ACHN (cell line): ENCODE results near the gene PIAS1.
"Not testable (repeated sequence)": the region's sequence is repeated elsewhere in the genome, so short reads cannot be mapped to it uniquely, and the experiment has no call there.

Experiments used
- DNase-seq: peaks from one replicate; pipeline ENCODE4 v3.0.0-alpha.2; 2015
- in situ Hi-C: cut with HindIII; loops from 2 replicates; pipeline ENCODE4 v1.10.0; 2017; ENCODE audit warnings: low sequenced_read_pairs, low pct_ligation_motif_present, low pct_unique_long_range_greater_than_20kb

PIAS1 gene

DNA sequence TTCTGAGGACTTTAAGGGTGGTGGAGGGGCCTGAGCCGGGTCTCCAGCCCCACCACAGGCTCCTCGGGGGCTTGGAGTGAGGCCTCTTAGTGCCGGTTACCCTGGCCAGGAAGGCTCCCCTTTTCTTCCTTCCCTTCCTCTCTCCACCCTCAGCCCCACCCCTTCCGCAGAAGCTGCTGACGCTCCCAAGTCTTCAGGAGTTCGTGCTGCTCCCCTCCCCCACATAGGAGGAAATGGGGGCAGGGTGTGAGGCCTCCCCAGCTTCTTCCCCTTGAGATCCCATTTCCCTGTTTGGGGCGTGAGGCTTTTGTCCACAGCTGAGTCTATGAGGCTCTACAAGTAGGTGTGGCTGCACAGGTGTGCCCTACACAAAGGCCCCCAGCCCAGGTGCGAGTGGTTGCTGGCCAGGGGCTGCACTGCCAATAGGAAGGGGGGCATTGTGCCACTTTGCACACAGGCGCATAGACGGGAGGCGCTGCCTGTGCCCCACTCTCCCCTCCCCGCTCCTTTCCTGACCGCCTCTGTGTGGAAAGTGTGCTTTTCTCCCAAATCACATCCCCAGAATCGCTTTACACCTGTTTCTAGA is 151.9 kb downstream of the PIAS1 start:
- DNase-seq, result no peak
- in situ Hi-C loops, result no loop called here

DNA sequence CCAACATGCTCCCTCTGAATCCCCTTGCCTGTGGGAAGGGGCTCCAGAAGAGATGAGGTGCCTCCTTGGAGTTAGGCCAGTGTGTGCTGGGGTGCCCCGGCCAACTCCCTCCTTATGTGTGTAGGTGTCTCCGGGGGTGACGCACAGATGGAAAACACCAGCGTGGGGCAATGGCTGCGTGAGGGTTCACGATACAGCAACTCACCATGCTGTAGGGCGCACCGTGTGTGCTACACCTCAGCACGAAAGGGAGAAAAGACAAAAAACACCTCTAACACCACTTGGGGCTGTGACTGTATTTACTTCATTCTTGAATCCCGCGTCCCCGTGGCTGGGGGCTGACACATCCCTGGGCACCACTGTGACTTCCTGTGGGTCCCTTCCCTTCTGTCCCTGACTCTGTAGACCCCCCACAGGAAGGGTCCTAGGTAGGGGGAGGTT is 152.6 kb downstream of the PIAS1 start:
- in situ Hi-C loops, result no loop called here
- no peak for DNase-seq

DNA sequence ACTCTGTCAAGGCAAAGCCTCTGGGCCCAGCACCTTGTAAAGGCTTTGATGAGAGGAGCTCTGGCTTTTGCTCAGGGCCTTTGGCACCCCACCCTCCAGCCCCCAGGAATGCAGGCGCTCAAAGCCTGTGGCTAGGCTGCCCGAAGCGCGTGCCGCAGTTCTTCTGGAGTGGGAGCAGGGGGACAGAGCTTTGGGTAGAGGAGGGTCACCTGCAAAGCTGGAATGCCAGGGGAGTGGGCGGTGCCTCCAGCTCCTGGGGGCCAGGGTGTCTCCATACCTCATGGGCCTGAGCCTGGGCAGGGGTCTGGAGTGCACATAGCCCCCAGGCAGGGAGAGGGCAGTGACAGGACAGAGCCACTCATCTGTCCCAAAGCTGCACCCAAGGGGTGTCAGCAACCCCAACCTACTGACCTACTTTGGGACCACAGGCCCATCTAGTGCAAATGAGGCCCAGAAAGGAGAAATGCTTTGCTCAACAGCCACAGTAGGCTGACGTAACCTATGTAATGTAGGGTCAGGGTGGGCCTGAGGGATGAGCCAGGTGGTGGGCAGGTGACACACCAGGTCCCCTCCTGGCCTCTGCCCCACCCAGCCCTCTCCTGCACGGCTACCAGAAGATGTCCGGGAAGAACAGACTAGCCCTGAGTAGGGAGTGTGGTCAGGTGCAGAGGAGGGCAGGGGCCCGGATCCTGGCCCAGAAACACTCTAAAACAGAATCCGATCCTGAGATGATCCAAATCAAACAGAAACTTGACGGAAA is 153.2 kb downstream of the PIAS1 start:
- in situ Hi-C loops, result no loop called here
- no peak for DNase-seq

DNA sequence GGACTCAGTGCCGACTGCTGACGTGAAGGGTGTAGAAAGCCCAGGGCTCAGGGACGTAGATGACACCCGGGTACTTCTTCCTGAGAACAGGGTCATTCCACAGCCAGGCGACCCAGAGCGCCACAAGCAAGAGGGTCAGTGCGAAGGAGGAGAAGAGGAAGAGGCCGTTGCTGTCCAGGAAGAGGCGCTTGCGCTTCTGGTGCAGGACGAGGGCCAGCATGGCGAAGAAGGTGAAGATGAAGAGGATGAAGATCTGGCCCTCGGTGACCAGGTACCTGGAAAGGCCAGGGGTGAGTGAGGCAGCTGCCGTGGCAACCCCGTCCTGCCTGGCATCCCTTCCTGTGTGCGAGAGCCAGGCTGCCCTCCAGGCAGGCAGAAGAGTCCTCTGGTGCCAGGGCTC is 154.0 kb downstream of the PIAS1 start:
- in situ Hi-C loops, result no loop called here
- DNase-seq, result no peak

DNA sequence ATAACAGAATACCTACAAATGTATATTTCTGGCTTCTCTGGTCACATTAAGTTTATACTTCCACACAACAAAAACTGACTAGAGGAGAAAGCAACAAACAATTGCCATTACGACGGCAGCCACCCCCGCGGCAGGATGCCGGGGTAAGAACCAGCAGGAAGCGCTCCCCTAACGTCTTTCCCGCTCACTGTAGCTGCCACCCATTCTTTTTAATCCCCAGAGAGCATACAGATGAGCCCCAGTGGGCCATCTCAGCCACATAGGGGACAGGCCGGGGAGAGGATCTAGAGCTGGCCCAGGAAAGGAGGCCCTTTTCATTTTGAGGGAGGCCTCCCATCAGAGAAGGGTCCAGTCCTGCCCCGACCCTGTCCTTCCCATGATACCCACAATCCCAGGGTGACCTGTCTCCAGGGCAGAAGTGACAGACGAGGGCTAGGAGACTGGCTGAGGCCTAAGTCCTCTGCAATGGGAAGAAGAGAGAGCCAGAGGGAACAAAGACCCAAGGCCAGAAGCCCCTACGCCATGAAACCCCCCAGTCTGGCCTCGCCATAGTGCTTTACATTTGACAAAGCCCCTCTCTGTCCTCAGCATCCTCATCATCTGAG is 154.6 kb downstream of the PIAS1 start:
- no peak for DNase-seq
- in situ Hi-C loops, result no loop called here

DNA sequence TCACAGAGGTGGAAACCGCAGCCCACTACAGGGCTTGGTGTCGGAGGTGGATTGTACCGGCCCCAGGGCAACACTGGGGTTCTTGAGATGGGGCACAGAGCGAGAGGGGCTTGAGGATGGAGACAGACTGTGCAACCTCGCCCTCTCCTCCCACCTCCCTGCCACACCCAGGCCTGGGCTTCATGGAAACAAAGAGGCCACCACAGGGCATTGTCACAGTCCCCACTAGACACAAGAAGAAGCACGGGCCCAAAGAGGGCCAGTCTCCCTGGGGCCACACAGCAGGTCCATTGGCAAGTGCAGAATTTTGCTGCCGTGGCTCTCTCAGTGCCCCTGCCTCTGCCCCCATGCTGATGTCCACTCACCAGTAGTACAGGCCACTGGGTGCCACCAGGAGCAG is 155.2 kb downstream of the PIAS1 start:
- no peak for DNase-seq
- in situ Hi-C loops, result no loop called here

DNA sequence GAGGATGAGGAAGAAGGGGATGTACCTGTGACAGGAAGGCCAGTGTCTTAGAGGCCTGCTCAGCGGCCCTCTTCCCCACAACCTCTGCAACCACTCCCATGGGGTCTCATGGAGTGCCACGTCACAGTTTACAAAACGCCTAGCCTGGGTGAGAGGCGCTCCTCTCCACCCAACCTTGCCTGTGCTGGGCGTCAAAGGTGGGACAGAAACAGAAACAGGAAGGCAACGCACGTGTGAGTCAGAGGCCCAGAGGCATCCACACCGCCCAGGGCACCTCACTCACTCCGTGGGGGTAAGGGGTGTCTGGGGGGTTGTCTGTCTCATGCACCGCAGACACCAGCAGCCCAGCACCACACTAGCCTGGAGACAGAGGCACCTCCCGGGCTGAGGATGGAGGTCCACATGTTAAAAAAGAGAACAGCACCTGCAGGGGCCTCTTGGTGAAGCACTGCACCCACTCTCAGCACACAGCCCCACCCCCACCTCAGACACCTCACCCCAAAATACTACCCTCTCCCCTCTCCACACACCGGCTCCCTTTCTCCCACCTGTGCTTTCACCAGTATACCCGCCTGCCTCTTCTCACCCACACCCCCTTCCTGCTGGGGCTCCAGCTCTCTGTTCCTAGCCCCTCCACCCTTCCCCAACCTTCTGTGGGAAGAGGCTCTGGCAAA is 155.8 kb downstream of the PIAS1 start:
- DNase-seq, result no peak
- in situ Hi-C loops, result no loop called here

DNA sequence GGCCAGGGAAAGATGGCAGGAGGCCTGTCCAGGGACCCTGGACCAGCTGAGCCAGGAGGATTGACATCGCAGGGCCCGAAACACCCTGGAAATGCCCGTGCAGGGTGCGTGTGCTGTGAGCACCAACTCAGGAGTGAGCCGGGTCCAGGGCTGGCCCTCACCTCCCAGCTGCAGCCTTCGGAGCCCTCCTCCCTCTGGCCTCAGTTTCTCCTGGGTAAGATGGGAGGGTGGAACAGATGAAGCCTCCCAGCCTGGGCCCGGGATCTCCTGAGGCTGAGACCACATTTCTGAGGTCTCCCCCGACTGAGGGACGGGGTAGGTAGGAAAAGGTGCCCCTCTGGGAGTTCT is 156.3 kb downstream of the PIAS1 start:
- in situ Hi-C loops, result no loop called here
- DNase-seq, result no peak

DNA sequence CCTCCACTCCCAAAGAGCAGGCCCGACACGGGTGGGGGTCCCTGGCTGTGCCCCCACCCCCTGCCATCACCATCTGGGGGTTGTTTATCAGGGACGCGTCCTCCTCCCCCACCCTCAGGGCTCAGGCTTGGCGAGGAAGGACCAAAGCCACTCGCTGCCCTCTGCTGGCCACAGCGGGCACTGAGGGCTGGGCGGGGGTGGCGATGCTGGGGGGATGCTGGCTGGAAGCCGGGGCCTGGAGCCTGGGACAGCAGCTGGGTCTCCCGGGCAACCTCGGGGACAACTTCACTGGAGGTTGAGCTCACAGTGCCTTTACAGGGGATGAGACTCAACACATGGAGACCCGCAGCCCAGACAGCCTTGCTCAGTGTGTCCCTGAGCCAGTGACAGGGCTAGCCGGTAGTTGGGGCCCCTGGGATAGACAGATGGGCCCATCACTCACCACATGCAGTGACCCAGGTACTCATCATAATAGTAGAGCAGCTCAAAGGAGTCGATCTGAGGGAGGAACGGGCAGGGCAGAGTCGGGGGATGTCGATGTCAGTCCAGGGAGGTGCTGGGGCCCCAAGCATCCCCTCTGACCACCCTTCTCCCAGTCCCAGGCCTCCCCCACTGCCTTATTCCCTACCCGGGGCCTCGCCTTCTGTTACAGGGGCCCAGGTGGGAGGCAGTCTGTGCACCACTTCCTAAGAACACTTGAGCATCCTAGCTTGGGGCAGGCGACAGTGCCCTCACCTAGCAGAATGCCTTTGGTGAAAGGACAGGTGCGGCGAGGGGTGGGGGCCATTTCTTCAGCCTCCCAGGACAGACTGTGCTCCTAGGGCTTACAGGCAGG is 156.9 kb downstream of the PIAS1 start:
- peak; percentile 37 for DNase-seq
- in situ Hi-C loops, result no loop called here

DNA sequence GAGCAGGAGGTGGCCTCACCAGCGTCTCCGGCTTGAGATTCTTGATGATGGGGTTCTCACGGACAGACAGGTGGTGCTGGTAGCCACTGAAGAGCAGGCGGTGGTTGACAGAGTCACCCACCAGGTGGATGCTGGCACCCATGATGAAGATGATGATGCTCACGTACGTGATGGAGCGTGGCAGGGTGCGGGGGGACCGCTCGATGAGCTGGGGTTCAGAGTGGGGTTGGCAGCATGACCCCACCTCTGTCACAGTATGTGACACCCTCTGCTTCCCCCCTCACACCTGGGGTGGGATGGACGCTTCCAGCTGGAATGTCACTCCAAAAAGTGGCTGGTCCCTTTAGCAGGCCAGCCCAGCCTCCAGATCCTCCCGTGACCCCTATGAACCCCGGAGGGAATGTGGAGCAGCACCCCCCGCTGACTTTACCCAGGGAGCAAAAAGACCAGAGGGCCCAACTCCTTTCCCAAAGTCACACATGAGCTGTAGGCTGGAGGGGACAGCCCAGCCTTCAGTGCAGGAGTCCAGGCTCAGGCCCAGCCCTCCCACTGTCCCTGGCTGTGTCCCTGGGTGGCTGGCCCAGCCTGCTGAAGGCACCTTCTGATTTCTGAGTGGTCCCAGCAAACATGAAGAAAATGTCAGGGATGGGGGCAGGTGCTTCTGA is 157.7 kb downstream of the PIAS1 start:
- in situ Hi-C loops, result no loop called here
- DNase-seq, result no peak

DNA sequence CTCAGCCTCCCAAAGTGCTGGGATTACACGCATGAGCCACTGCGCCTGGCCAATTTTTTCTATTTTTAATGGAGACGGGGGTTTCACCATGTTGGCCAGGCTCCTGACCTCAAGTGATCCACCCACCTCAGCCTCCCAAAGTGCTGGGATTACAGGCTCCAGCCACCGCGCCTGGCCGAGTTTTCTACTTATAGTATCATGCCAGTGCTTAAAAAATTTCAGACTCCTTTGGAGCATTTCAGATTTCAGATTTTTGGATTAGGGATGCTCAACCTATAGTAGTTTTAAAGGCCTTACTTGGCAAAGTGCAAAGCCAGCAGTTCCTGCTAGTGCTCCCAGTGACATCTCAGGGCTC is 159.4 kb downstream of the PIAS1 start:
- DNase-seq, in situ Hi-C loops: not testable (repeated sequence)

DNA sequence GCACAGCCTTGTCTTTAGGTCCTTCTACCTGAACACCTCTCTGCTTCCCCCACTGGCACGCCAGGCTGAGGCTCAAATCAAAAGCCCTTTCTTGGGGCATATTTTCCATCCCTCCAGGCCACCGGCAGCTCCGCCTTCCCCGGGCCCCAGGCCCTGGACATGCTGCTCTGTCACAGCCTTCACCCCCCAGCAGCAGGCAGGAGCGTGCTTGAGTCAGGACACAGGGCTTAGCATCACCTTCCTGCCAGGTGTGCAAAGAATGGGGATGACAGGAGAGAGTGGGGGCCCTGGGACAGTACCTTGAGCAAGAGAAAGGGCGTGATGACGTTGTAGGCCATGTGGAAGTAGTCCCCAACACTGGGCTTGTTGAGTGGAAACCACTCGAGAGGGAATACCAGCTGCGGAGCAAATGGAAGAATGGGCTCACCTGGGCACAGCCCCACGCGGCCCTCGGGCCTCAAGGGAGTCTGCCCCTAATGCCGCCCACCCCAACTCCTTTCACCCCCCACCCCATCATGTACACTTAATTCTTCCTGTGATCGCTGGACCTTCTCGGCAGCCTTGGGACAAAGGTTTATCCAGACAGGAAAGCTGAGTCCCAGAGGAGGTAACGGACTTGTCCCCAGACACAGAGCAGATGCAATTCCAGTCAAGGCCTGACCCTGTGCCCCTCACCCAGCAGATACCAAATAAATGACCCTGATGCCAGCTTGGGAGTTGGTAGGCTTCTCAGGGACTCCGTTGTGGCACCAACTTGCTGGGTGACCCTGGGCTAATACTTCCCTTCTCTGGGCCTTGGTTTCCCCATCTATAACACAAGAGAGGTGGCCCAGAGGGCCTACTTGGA is 160.1 kb downstream of the PIAS1 start:
- no peak for DNase-seq
- in situ Hi-C loops, result no loop called here

DNA sequence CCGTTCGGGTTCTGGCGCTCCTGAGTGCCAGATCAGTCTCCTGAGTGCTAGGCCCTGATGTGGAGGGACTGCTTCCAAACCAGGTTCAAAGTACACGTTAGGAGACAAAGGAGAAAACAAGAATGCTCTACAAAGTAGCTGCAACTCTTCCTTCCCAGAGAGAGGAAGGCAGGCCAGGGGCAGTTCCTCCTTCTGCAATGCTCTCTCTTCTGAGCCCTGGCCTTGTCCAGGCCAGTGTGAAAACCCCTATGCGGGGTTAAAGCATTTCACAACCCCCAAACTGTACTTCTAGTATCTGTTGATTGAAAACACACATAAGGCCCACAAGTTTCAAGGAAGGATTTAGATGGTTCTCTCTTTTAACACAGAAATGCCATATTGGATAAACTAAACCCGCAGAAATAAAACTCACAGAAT is 160.7 kb downstream of the PIAS1 start:
- in situ Hi-C loops, result no loop called here

DNA sequence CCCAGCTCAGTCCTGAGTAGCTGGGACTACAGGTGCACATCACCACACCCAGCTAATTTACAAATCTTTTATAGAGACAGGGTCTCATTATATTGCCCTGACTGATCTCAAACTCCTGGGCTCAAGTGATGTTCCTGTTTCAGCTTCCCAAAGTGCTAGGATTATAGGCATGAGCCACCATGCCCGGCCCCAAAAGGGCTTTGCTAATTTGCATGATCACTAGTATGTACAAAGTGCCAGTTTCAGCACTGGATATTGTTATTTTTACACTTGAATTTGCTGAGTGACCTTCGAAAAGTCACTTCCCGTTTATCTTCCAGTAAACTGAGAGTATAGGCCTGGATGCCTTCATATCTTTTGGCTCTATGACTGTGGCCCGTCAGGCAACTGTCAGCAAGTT is 163.2 kb downstream of the PIAS1 start:
- no peak for DNase-seq
- in situ Hi-C loops, result no loop called here

More for the DNA sequence above, 160.7 kb downstream of the PIAS1 start:
- DNase-seq, result no peak

DNA sequence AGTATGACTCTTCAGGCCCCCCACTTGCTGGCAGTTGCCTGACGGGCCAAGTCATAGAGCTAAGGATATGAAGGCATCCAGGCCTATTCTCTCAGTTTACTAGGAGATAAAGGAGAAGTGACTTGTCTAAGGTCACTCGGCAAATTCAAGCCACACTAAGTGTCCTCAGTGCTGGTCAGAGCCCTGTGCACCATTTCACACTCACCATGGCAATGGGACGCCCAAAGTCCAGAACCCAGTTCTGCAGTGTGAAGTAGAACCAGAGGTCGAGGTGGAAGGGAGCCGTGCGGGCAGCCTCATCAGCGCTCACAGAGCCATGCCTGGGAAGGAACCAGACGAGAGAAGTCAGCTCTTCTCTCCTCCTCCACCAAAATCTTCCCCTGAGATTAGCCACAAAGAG is 164.2 kb downstream of the PIAS1 start:
- DNase-seq, result no peak
- in situ Hi-C loops, result no loop called here

DNA sequence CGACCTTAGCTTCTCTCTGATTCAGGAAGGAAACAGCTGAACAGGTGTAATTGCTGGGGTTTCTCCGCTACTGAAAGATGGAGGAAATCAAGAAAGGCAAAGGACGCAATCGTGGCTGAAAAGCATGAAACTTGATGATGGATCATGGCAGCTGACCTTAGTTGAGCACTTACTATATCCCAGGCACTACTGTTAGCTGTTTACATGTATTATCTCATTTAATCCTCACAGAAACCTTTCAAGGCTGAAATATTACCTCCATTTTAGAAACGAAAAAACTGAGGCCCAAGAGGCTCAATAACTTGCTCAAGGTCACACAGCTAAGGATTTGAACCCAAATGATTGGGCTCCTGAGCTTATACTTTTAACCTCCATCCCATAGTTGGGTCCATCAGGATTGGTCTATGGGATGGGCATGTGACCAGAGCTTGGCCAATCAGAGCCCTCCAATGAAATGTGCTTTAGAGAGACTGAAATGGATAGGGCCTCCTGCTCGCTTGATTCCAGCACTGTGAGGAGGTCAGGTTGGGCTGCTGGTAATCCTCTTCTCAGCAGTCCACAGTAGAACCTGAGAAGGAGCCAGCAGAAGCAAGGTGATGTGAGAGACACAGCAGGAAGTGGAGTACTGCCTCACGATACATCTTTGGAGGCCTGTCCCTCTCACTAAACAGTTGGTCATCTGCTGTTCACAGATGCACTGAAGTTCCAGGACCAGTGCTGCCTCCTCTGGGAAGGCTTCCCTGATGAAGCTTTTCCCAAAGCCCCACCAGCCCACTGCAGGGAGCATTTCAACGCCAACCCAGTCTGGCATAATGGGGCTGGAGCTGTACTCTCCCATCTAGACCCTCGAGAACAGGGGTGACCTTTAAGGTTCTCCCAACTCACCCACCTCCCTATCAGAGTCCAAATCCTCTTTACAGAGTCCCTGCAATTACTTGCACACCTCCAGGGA is 165.0 kb downstream of the PIAS1 start:
- DNase-seq, result no peak
- in situ Hi-C loops, result no loop called here

DNA sequence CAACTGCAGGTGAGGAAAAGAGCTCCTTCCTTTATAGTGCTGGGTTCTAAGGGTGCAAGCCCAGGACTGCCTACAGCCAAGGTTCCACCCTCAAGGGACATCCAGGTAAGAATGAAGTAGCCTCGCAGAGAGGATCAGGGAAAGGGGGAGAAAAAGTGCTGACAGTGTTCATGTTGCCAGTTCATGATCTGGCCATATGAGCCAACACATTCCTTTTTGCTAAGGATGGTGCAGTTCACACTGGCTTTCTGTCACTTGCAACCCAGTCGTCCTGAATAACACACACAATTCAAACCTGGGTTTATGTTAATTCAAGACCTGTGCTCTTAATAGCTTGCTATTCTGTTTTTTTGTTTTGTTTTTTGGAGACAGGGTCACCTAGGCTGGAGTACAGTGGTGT is 166.4 kb downstream of the PIAS1 start:
- no peak for DNase-seq
- in situ Hi-C loops, result no loop called here
